Ramos (cell line): ENCODE results near the gene SLC18A3.

Experiments
- in situ Hi-C: fragments of 300-500 bp; cut with MboI; formaldehyde crosslinking; loops from one replicate; pipeline ENCODE4 v1.14.3; 2022; ENCODE audit warnings: low sequenced_read_pairs; ENCODE audit not compliant: unreplicated experiment

Gene SLC18A3

GRCh38 chr10:49610114-49610457 is at the start of gene SLC18A3:
Gene SLC18A3 (plus strand): TSS chr10:49610310. CDS start chr10:49610741, 431 bp downstream.
- in situ Hi-C loops = no loop called here

- in situ Hi-C loops = no loop called here
Measured at GRCh38 chr10:49560526-49560925, 49.6 kb upstream of the SLC18A3 start.

GRCh38 chr10:49562893-49563292 is 47.2 kb upstream of the SLC18A3 start:
- in situ Hi-C loops = no loop called here

GRCh38 chr10:49564461-49565009 is 45.6 kb upstream of the SLC18A3 start:
- in situ Hi-C loops = no loop called here

GRCh38 chr10:49567810-49568209 is 42.3 kb upstream of the SLC18A3 start:
- in situ Hi-C loops = no loop called here

GRCh38 chr10:49568235-49568634 is 41.9 kb upstream of the SLC18A3 start:
- in situ Hi-C loops = no loop called here

GRCh38 chr10:49569031-49569631 is 41.0 kb upstream of the SLC18A3 start:
- in situ Hi-C loops = no loop called here

- in situ Hi-C loops = no loop called here
Measured at GRCh38 chr10:49571388-49571787, 38.7 kb upstream of the SLC18A3 start.

- in situ Hi-C loops = no loop called here
Measured at GRCh38 chr10:49572594-49573114, 37.5 kb upstream of the SLC18A3 start.

- in situ Hi-C loops = loop anchor here (25.0 kb wide), 1 partner anchor 662 kb away; no protein-coding TSS in a partner anchor
Measured at GRCh38 chr10:49575489-49576072, 34.5 kb upstream of the SLC18A3 start.

- in situ Hi-C loops = loop anchor here (25.0 kb wide), 1 partner anchor 660 kb away; no protein-coding TSS in a partner anchor
Measured at GRCh38 chr10:49577182-49577925, 32.8 kb upstream of the SLC18A3 start.

GRCh38 chr10:49578392-49578791 is 31.7 kb upstream of the SLC18A3 start:
- in situ Hi-C loops = loop anchor here (25.0 kb wide), 1 partner anchor 659 kb away; no protein-coding TSS in a partner anchor

- in situ Hi-C loops = loop anchor here (25.0 kb wide), 1 partner anchor 658 kb away; no protein-coding TSS in a partner anchor
Measured at GRCh38 chr10:49579621-49580020, 30.5 kb upstream of the SLC18A3 start.

GRCh38 chr10:49585387-49585786 is 24.7 kb upstream of the SLC18A3 start:
- in situ Hi-C loops = loop anchor here (25.0 kb wide), 1 partner anchor 652 kb away; no protein-coding TSS in a partner anchor

GRCh38 chr10:49587981-49588380 is 22.1 kb upstream of the SLC18A3 start:
- in situ Hi-C loops = loop anchor here (25.0 kb wide), 1 partner anchor 649 kb away; no protein-coding TSS in a partner anchor

- in situ Hi-C loops = loop anchor here (25.0 kb wide), 1 partner anchor 644 kb away; no protein-coding TSS in a partner anchor
Measured at GRCh38 chr10:49592726-49593563, 17.2 kb upstream of the SLC18A3 start.

- in situ Hi-C loops = loop anchor here (25.0 kb wide), 1 partner anchor 644 kb away; no protein-coding TSS in a partner anchor
Measured at GRCh38 chr10:49593564-49593875, 16.6 kb upstream of the SLC18A3 start.

- in situ Hi-C loops = loop anchor here (25.0 kb wide), 1 partner anchor 643 kb away; no protein-coding TSS in a partner anchor
Measured at GRCh38 chr10:49593998-49594397, 16.1 kb upstream of the SLC18A3 start.

GRCh38 chr10:49594594-49594993 is 15.5 kb upstream of the SLC18A3 start:
- in situ Hi-C loops = loop anchor here (25.0 kb wide), 1 partner anchor 643 kb away; no protein-coding TSS in a partner anchor
